Mucosa of stomach (tissue), 1 donor: ENCODE measurements around the gene HAUS3.

ENCODE experiments used
- H3K27me3 ChIP-seq: one replicate; pipeline ENCODE4 v1.7.0; 2013; ENCODE audit warnings: mild to moderate bottlenecking, low read length; ENCODE audit not compliant: control insufficient read depth, insufficient read depth
- H3K36me3 ChIP-seq: one replicate; pipeline ENCODE4 v1.7.0; 2013; ENCODE audit warnings: low read length; ENCODE audit not compliant: control insufficient read depth, insufficient read depth
- H3K4me1 ChIP-seq: one replicate; pipeline ENCODE4 v1.7.0; 2013; ENCODE audit warnings: mild to moderate bottlenecking, low read length; ENCODE audit not compliant: control insufficient read depth, insufficient read depth
- H3K4me3 ChIP-seq: one replicate; pipeline ENCODE4 v1.7.0; 2013; ENCODE audit warnings: low read length
- H3K9ac ChIP-seq: one replicate; pipeline ENCODE4 v1.7.0; 2013; ENCODE audit warnings: mild to moderate bottlenecking, low read length, moderate library complexity
- H3K9me3 ChIP-seq: one replicate; pipeline ENCODE4 v1.7.0; 2013; ENCODE audit warnings: mild to moderate bottlenecking, low read length, moderate library complexity; ENCODE audit not compliant: control insufficient read depth
- donor health status: Pancreatic carcinoma.

HAUS3 gene

GRCh38 chr4:2241410-2242353 is at the start of gene HAUS3, which contains the start of gene POLN:
TSS of gene HAUS3 (minus strand) at chr4:2242121. CDS start at chr4:2240946, 1,175 bp downstream.
TSS of gene POLN (minus strand) at chr4:2242121. CDS start at chr4:2229231, 12,890 bp downstream.
- Histone ChIP-seq H3K9ac (peak within 1 kb of the TSS; percentile 77), H3K4me1 (peaks cover 7% of the 10 kb centered on the region), H3K27me3 (no peaks in the 10 kb centered on the region), H3K4me3 (peak within 1 kb of the TSS; percentile 74), H3K36me3 (no peaks in the 10 kb centered on the region), H3K9me3 (no peaks in the 10 kb centered on the region)

GRCh38 chr4:2290974-2291704 is 49.2 kb upstream of the HAUS3 start:
- no peaks in the 10 kb centered on the region for H3K4me1 ChIP-seq
- no peaks in the 10 kb centered on the region for H3K27me3 ChIP-seq
- H3K9ac ChIP-seq, result no peak overlapping the region
- H3K4me3 ChIP-seq, result no peak overlapping the region
- H3K36me3 ChIP-seq, result no peaks in the 10 kb centered on the region
- no peaks in the 10 kb centered on the region for H3K9me3 ChIP-seq

GRCh38 chr4:2290488-2290887 is 48.6 kb upstream of the HAUS3 start:
- Histone ChIP-seq H3K9me3 (no peaks in the 10 kb centered on the region), H3K36me3 (no peaks in the 10 kb centered on the region), H3K9ac (no peak overlapping the region), H3K27me3 (no peaks in the 10 kb centered on the region), H3K4me1 (no peaks in the 10 kb centered on the region), H3K4me3 (no peak overlapping the region)

- H3K9ac ChIP-seq, result no peak overlapping the region
- no peaks in the 10 kb centered on the region for H3K27me3 ChIP-seq
- no peaks in the 10 kb centered on the region for H3K9me3 ChIP-seq
- no peak overlapping the region for H3K4me3 ChIP-seq
- H3K36me3 ChIP-seq, result no peaks in the 10 kb centered on the region
- no peaks in the 10 kb centered on the region for H3K4me1 ChIP-seq
These were observed 48.0 kb upstream of the HAUS3 start for GRCh38 chr4:2289955-2290333.

GRCh38 chr4:2289311-2289954 is 47.5 kb upstream of the HAUS3 start:
- H3K36me3 ChIP-seq, result no peaks in the 10 kb centered on the region
- H3K9me3 ChIP-seq, result no peaks in the 10 kb centered on the region
- no peak overlapping the region for H3K9ac ChIP-seq
- no peaks in the 10 kb centered on the region for H3K27me3 ChIP-seq
- H3K4me3 ChIP-seq, result no peak overlapping the region
- no peaks in the 10 kb centered on the region for H3K4me1 ChIP-seq

- H3K4me1 ChIP-seq, result no peaks in the 10 kb centered on the region
- no peak overlapping the region for H3K4me3 ChIP-seq
- no peaks in the 10 kb centered on the region for H3K9me3 ChIP-seq
- H3K9ac ChIP-seq, result no peak overlapping the region
- no peaks in the 10 kb centered on the region for H3K27me3 ChIP-seq
- H3K36me3 ChIP-seq, result no peaks in the 10 kb centered on the region
These were observed 46.2 kb upstream of the HAUS3 start for GRCh38 chr4:2288051-2288541.

- no peaks in the 10 kb centered on the region for H3K36me3 ChIP-seq
These were observed 45.6 kb upstream of the HAUS3 start for GRCh38 chr4:2287594-2287915.

GRCh38 chr4:2286904-2287593 is 45.1 kb upstream of the HAUS3 start:
- no peak overlapping the region for H3K9ac ChIP-seq
- H3K4me1 ChIP-seq, result no peaks in the 10 kb centered on the region
- H3K9me3 ChIP-seq, result no peaks in the 10 kb centered on the region
- no peak overlapping the region for H3K4me3 ChIP-seq
- no peaks in the 10 kb centered on the region for H3K36me3 ChIP-seq
- H3K27me3 ChIP-seq, result no peaks in the 10 kb centered on the region

More at GRCh38 chr4:2287594-2287915, 45.6 kb upstream of the HAUS3 start:
- Histone ChIP-seq H3K4me1 (no peaks in the 10 kb centered on the region), H3K4me3 (no peak overlapping the region), H3K9me3 (no peaks in the 10 kb centered on the region), H3K9ac (no peak overlapping the region), H3K27me3 (no peaks in the 10 kb centered on the region)

- Histone ChIP-seq H3K9ac (no peak overlapping the region), H3K4me3 (no peak overlapping the region), H3K4me1 (no peaks in the 10 kb centered on the region), H3K27me3 (no peaks in the 10 kb centered on the region), H3K9me3 (no peaks in the 10 kb centered on the region), H3K36me3 (no peaks in the 10 kb centered on the region)
These were observed 43.9 kb upstream of the HAUS3 start for GRCh38 chr4:2285613-2286381.

- no peaks in the 10 kb centered on the region for H3K4me1 ChIP-seq
- H3K36me3 ChIP-seq, result no peaks in the 10 kb centered on the region
- no peak overlapping the region for H3K4me3 ChIP-seq
- no peaks in the 10 kb centered on the region for H3K9me3 ChIP-seq
- no peak overlapping the region for H3K9ac ChIP-seq
- no peaks in the 10 kb centered on the region for H3K27me3 ChIP-seq
These were observed 43.2 kb upstream of the HAUS3 start for GRCh38 chr4:2284934-2285612.
